IMR-90 (cell line): ENCODE data around the gene LRIG1. TPM values are rescaled to one million over a fixed set of nuclear protein-coding genes. Genes with fewer than 3 reads are reported as not detected.

Source experiments
- ATAC-seq: fragments of 200-7000 bp; cut with Tn5 transposase; 2 replicates; pipeline ENCODE4 v1.9.1; 2020; ENCODE audit warnings: low read depth, mild to moderate bottlenecking, moderate library complexity
- BruUV-seq: library from RNA; stranded (reverse); fragments of 400-500 nt; replicated peaks from 2 replicates; lab custom pipeline; 2021; lab: Mats Ljungman, UMichigan
- CTCF ChIA-PET: fragments of 300-600 bp; formaldehyde crosslinking; extraction: SDS; loops from one replicate; lab custom pipeline; 2021; ENCODE audit warnings: antibody characterized with exemption; lab: Yijun Ruan, JAX
- POLR2A ChIA-PET: fragments of 300-600 bp; sonication (Branson Sonifier 250); formaldehyde crosslinking; loops from one replicate; lab custom pipeline; 2022; ENCODE audit warnings: antibody characterized with exemption; ENCODE audit not compliant: unreplicated experiment; lab: Charles Lee
- DNase-seq: peaks from one replicate; pipeline ENCODE4 v3.0.0; 2013
- H2AFZ ChIP-seq: replicated peaks from 2 replicates; pipeline ENCODE3; 2013; ENCODE audit warnings: low read length, mild to moderate bottlenecking; ENCODE audit not compliant: poor library complexity
- H2AK5ac ChIP-seq: 2 replicates; pipeline ENCODE4 v1.6.1; 2013; ENCODE audit warnings: low read depth, low read length, inconsistent platforms
- H2AK9ac ChIP-seq: replicated peaks from 2 replicates; pipeline ENCODE3; 2013; ENCODE audit warnings: mild to moderate bottlenecking, low read depth, low read length, moderate library complexity; ENCODE audit not compliant: poor library complexity
- H2BK120ac ChIP-seq: 2 replicates; pipeline ENCODE4 v1.6.1; 2013; ENCODE audit warnings: low read depth, low read length, inconsistent platforms
- H2BK15ac ChIP-seq: 3 replicates; pipeline ENCODE4 v1.6.1; 2013; ENCODE audit warnings: low read depth, low read length, inconsistent platforms
- H2BK20ac ChIP-seq: 2 replicates; pipeline ENCODE4 v1.6.1; 2013; ENCODE audit warnings: low read depth, mild to moderate bottlenecking, inconsistent platforms, low read length, moderate library complexity
- H2BK5ac ChIP-seq: 2 replicates; pipeline ENCODE4 v1.6.1; 2013; ENCODE audit warnings: mild to moderate bottlenecking, low read depth, low read length, inconsistent platforms; ENCODE audit not compliant: poor library complexity, severe bottlenecking
- H3K14ac ChIP-seq: replicated peaks from 2 replicates; pipeline ENCODE4 v1.6.1; 2013; ENCODE audit warnings: low read depth, low read length, inconsistent platforms
- H3K18ac ChIP-seq: 2 replicates; pipeline ENCODE4 v1.6.1; 2013; ENCODE audit warnings: low read depth, low read length, control low read depth
- H3K23ac ChIP-seq: 2 replicates; pipeline ENCODE4 v1.6.1; 2013; ENCODE audit warnings: low read depth, low read length, inconsistent platforms
- H3K27ac ChIP-seq: 2 replicates; pipeline ENCODE4 v1.5.1; 2013; ENCODE audit warnings: mild to moderate bottlenecking, control low read depth, low read length; ENCODE audit not compliant: insufficient read depth
- H3K27me3 ChIP-seq: 2 replicates; pipeline ENCODE4 v1.6.1; 2013; ENCODE audit warnings: low read length; ENCODE audit not compliant: control insufficient read depth, insufficient read depth
- H3K36me3 ChIP-seq: 2 replicates; pipeline ENCODE4 v1.6.1; 2013; ENCODE audit warnings: low read length, mixed read lengths; ENCODE audit not compliant: control insufficient read depth, insufficient read depth
- H3K4ac ChIP-seq: 2 replicates; pipeline ENCODE4 v1.6.1; 2013; ENCODE audit warnings: low read depth, low read length, inconsistent platforms
- H3K4me1 ChIP-seq: 2 replicates; pipeline ENCODE4 v1.6.1; 2013; ENCODE audit warnings: low read length, mixed read lengths; ENCODE audit not compliant: control insufficient read depth, insufficient read depth
- H3K4me2 ChIP-seq: 2 replicates; pipeline ENCODE4 v1.6.1; 2013; ENCODE audit warnings: low read depth, mild to moderate bottlenecking, control low read depth, low read length, moderate library complexity
- H3K4me3 ChIP-seq: 2 replicates; pipeline ENCODE4 v1.5.1; 2013; ENCODE audit warnings: low read depth, mild to moderate bottlenecking, control low read depth, low read length, moderate library complexity; ENCODE audit not compliant: insufficient read depth
- H3K56ac ChIP-seq: 2 replicates; pipeline ENCODE4 v1.6.1; 2013; ENCODE audit warnings: low read length, inconsistent platforms; ENCODE audit not compliant: insufficient read depth; ENCODE audit errors: extremely low read depth
- H3K79me1 ChIP-seq, 2 experiments: 2 replicates each; pipeline ENCODE4 v1.6.1; 2013; ENCODE audit warnings: low read length in 2 of 2, inconsistent platforms in 1 of 2, low read depth in 1 of 2
- H3K9ac ChIP-seq: 2 replicates; pipeline ENCODE4 v1.6.1; 2013; ENCODE audit warnings: low read depth, low read length, control low read depth
- H3K9me1 ChIP-seq: 2 replicates; pipeline ENCODE4 v1.6.1; 2013; ENCODE audit warnings: low read length, inconsistent platforms; ENCODE audit not compliant: insufficient read depth
- H3K9me3 ChIP-seq: 2 replicates; pipeline ENCODE4 v1.6.1; 2013; ENCODE audit warnings: low read length; ENCODE audit not compliant: control insufficient read depth, insufficient read depth
- H4K20me1 ChIP-seq: 2 replicates; pipeline ENCODE4 v1.6.1; 2013; ENCODE audit warnings: low read length, inconsistent platforms; ENCODE audit not compliant: insufficient read depth
- H4K5ac ChIP-seq: 2 replicates; pipeline ENCODE4 v1.6.1; 2013; ENCODE audit warnings: mild to moderate bottlenecking, low read depth, low read length, control low read depth
- H4K8ac ChIP-seq, 2 experiments: 2 replicates each; pipeline ENCODE4 v1.6.1; 2013; ENCODE audit warnings: low read depth in 2 of 2, low read length in 2 of 2, control low read depth in 1 of 2, inconsistent platforms in 1 of 2
- H4K91ac ChIP-seq: 2 replicates; pipeline ENCODE4 v1.6.1; 2013; ENCODE audit warnings: low read depth, low read length, inconsistent platforms; ENCODE audit not compliant: insufficient read depth
- RFX5 ChIP-seq: IDR thresholded peaks from 2 replicates; pipeline ENCODE4 v1.8.0; 2012; ENCODE audit warnings: low read depth, mild to moderate bottlenecking, low read length, moderate library complexity
- WGBS, 2 experiments: methylation state at CpG; one replicate each; pipeline versions ENCODE4 v1.1.5 to v1.1.7; 2013; ENCODE audit warnings: missing lambda C conversion rate in 2 of 2; ENCODE audit not compliant: insufficient read length in 1 of 2; ENCODE audit errors: extremely low coverage in 2 of 2; 5-methylcytosine and 5-hydroxymethylcytosine counted together
- dilution Hi-C: fragments of 300-500 bp; cut with HindIII; formaldehyde crosslinking; loops from one replicate; pipeline ENCODE4 v1.14.3; 2018; ENCODE audit warnings: low sequenced_read_pairs; ENCODE audit not compliant: unreplicated experiment
- in situ Hi-C: fragments of 300-500 bp; cut with MboI; formaldehyde crosslinking; loops from 3 replicates; pipeline ENCODE4 v1.14.3; 2019; ENCODE audit warnings: low sequenced_read_pairs, inconsistent platforms, mixed read lengths
- intact Hi-C: fragments of 100-400 bp; cut with micrococcal nuclease; formaldehyde crosslinking; loops from 2 replicates; pipeline ENCODE4 v1.10.0; 2022
- polyA plus RNA-seq, 3 experiments: library from polyadenylated mRNA; depleted of rRNA; stranded (reverse); fragments of >200 nt; gene quantifications; 2 replicates each; pipeline ENCODE4 v1.2.3, GENCODE V29; 2012; ENCODE audit warnings: low replicate concordance in 1 of 3
- total RNA-seq: library from RNA; depleted of rRNA; stranded (reverse); fragments of >200 nt; gene quantifications from 2 replicates; pipeline ENCODE4 v1.2.3, GENCODE V29; 2012

LRIG1 gene
- total and polyA plus RNA-seq, 2 of the 4 experiments (the other 2 are of a cell fraction) = 62.8 to 87.8 TPM

DNA sequence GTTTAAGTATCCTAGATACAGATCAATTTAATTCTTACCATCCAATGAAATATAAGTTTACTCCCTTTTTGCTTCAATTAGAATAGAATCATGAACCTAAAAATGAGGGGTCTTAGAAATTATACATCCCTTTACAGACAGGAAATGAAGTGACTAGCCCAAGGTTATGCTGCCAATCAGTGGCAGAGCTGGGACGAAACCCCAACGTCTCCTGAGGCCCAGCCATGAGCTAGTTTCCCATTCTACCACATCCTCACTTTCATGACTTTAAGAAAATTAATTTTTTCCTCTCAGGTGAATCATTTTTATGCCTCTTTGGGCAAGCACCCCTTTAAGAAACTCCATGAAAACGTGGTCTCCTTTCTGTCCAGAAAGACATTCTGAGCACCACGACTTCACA, 11.2 kb downstream of the LRIG1 start:
- WGBS, 2 experiments = no CpG with 5 or more reads among the region's 4 CpGs
- no TSS peak for BruUV-seq

More for the DNA sequence above, 11.2 kb downstream of the LRIG1 start:
- H3K23ac ChIP-seq = no peak overlapping the region
- H3K4ac ChIP-seq = no peak overlapping the region
- no peak overlapping the region for H2BK5ac ChIP-seq
- no peaks in the 10 kb centered on the region for H3K9me3 ChIP-seq
- ATAC-seq (no peak), DNase-seq (no peak)
- peak overlapping the region; percentile 59; the same call in 1 of the 2 replicates for H3K27ac ChIP-seq
- H3K27me3 ChIP-seq = no peaks in the 10 kb centered on the region
- peak overlapping the region; percentile 12; the same call in 1 of the 2 replicates for H2BK120ac ChIP-seq
- dilution Hi-C loops (no loop called here), intact Hi-C loops (loop anchor here (10.0 kb wide), 1 partner anchor 505 kb away; the partner anchor contains the start of gene KBTBD8), in situ Hi-C loops (no loop called here)
- peak overlapping the region; percentile 22; the same call in 1 of the 2 replicates for H2BK20ac ChIP-seq
- peak overlapping the region; percentile 58; the same call in 1 of the 2 replicates for H4K5ac ChIP-seq
- peaks cover 21 to 63% of the 10 kb centered on the region in 2 experiments; a peak in 3 of 4 replicates for H3K79me1 ChIP-seq
- no peak for TF ChIP-seq RFX5
- H3K4me3 ChIP-seq = no peak overlapping the region
- peak overlapping the region; percentile 60; the same call in 1 of the 2 replicates for H2AK5ac ChIP-seq
- H3K9ac ChIP-seq = no peak overlapping the region
- H3K9me1 ChIP-seq = peaks cover 11% of the 10 kb centered on the region
- H4K8ac ChIP-seq = 0 out of 4 replicates have a peak overlapping the region, but pooled peaks of 1 of the 2 experiments have one; percentile 2
- H3K4me1 ChIP-seq = peaks cover 26% of the 10 kb centered on the region
- H4K91ac ChIP-seq = no peak overlapping the region
- H3K14ac ChIP-seq = no peak overlapping the region
- no peak overlapping the region for H2AFZ ChIP-seq
- H2BK15ac ChIP-seq = no peak overlapping the region
- H3K36me3 ChIP-seq = no peaks in the 10 kb centered on the region
- POLR2A ChIA-PET = no interaction called here
- H3K56ac ChIP-seq = no peak overlapping the region
- no peak overlapping the region; the same call in 1 of the 2 replicates for H3K4me2 ChIP-seq
- peak overlapping the region; percentile 67; the same call in 1 of the 2 replicates for H3K18ac ChIP-seq
- H2AK9ac ChIP-seq = no peak overlapping the region
- CTCF ChIA-PET = no interaction called here
- H4K20me1 ChIP-seq = peaks cover 22% of the 10 kb centered on the region; the same call in 1 of the 2 replicates
